Measurements from ENCODE around the gene ANO1. TPM values are rescaled to one million over a fixed set of nuclear protein-coding genes. Genes with fewer than 3 reads are reported as not detected.

The ANO1 gene
- polyA plus RNA-seq, 1 donor (not counting 4 experiments of a cell fraction or from before 2014, with no cell fraction given): 45.2 TPM

- H2AFZ ChIP-seq (ENCODE audit: control insufficient read depth, low read length): no peak overlapping the region
- H3K4me1 ChIP-seq (ENCODE audit: control insufficient read depth, extremely low read depth, insufficient read depth, low read length): peaks cover 39% of the 10 kb centered on the region
- no peaks in the 10 kb centered on the region for H3K9me1 ChIP-seq (ENCODE audit: control insufficient read depth, extremely low read depth, insufficient read depth, low read length)
- H4K20me1 ChIP-seq (ENCODE audit: control insufficient read depth, extremely low read depth, insufficient read depth, low read length): no peaks in the 10 kb centered on the region
- H3K9me3 ChIP-seq (ENCODE audit: control insufficient read depth, low read depth, low read length): no peaks in the 10 kb centered on the region
- peak overlapping the region; percentile 58 for H3K4me2 ChIP-seq (ENCODE audit: control insufficient read depth, extremely low read depth, insufficient read depth, low read depth, low read length)
- FAIRE-seq: peak; percentile 52
- TF ChIP-seq EZH2 (IDR thresholded peaks at IDR 0.05; ENCODE audit: low read length): no peak
- TF ChIP-seq, protein P1, sequence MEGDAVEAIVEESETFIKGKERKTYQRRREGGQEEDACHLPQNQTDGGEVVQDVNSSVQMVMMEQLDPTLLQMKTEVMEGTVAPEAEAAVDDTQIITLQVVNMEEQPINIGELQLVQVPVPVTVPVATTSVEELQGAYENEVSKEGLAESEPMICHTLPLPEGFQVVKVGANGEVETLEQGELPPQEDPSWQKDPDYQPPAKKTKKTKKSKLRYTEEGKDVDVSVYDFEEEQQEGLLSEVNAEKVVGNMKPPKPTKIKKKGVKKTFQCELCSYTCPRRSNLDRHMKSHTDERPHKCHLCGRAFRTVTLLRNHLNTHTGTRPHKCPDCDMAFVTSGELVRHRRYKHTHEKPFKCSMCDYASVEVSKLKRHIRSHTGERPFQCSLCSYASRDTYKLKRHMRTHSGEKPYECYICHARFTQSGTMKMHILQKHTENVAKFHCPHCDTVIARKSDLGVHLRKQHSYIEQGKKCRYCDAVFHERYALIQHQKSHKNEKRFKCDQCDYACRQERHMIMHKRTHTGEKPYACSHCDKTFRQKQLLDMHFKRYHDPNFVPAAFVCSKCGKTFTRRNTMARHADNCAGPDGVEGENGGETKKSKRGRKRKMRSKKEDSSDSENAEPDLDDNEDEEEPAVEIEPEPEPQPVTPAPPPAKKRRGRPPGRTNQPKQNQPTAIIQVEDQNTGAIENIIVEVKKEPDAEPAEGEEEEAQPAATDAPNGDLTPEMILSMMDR (optimal IDR thresholded peaks at IDR 0.05 in 1 of 3, IDR thresholded peaks at IDR 0.05 in 1 of 3, conservative IDR thresholded peaks at IDR 0.05 in 1 of 3; ENCODE audit: extremely low read depth in 1 of 3, insufficient read depth in 2 of 3, low read length in 3 of 3): no peak
- H3K9ac ChIP-seq (ENCODE audit: control insufficient read depth, extremely low read depth, insufficient read depth, low read length): peak overlapping the region; percentile 13
- peaks cover 3 to 6% of the 10 kb centered on the region in 2 experiments for H3K36me3 ChIP-seq (ENCODE audit: control insufficient read depth in 2 of 2, extremely low read depth in 1 of 2, insufficient read depth in 2 of 2, low read length in 2 of 2)
- dilution Hi-C loops (cut with MboI; ENCODE audit: extremely low pct_ligation_motif_present, low sequenced_read_pairs): no loop called here
- no peaks in the 10 kb centered on the region for H3K79me2 ChIP-seq (ENCODE audit: control insufficient read depth, insufficient read depth, low read length)
- no peaks in the 10 kb centered on the region for H3K27me3 ChIP-seq (ENCODE audit: control insufficient read depth, extremely low read depth, insufficient read depth, low read length)
- DNase-seq (ENCODE audit: low read depth, low spot score): no peak
- peak overlapping the region; percentile 27 for H3K27ac ChIP-seq (ENCODE audit: control insufficient read depth, insufficient read depth, low read length)
- H3K4me3 ChIP-seq (ENCODE audit: control insufficient read depth in 2 of 3, extremely low read depth in 1 of 3, insufficient read depth in 2 of 3, low read depth in 1 of 3, low read length in 3 of 3): no peak overlapping the region
These were observed 45.6 kb downstream of the ANO1 start for GRCh38 chr11:70123711-70124110.

- H3K27ac ChIP-seq (ENCODE audit: control insufficient read depth, insufficient read depth, low read length): peak overlapping the region; percentile 27
- FAIRE-seq: peak; percentile 74
These were observed 46.3 kb downstream of the ANO1 start for GRCh38 chr11:70124321-70125000.

More at GRCh38 chr11:70124321-70125000, 46.3 kb downstream of the ANO1 start:
- H3K9me3 ChIP-seq (ENCODE audit: control insufficient read depth, low read depth, low read length): no peaks in the 10 kb centered on the region
- peaks cover 3 to 6% of the 10 kb centered on the region in 2 experiments for H3K36me3 ChIP-seq (ENCODE audit: control insufficient read depth in 2 of 2, extremely low read depth in 1 of 2, insufficient read depth in 2 of 2, low read length in 2 of 2)
- no peak overlapping the region for H2AFZ ChIP-seq (ENCODE audit: control insufficient read depth, low read length)
- no peaks in the 10 kb centered on the region for H3K9me1 ChIP-seq (ENCODE audit: control insufficient read depth, extremely low read depth, insufficient read depth, low read length)
- no peaks in the 10 kb centered on the region for H3K27me3 ChIP-seq (ENCODE audit: control insufficient read depth, extremely low read depth, insufficient read depth, low read length)
- no peaks in the 10 kb centered on the region for H3K79me2 ChIP-seq (ENCODE audit: control insufficient read depth, insufficient read depth, low read length)
- peak overlapping the region; percentile 13 for H3K9ac ChIP-seq (ENCODE audit: control insufficient read depth, extremely low read depth, insufficient read depth, low read length)
- no peaks in the 10 kb centered on the region for H4K20me1 ChIP-seq (ENCODE audit: control insufficient read depth, extremely low read depth, insufficient read depth, low read length)
- TF ChIP-seq EZH2 (IDR thresholded peaks at IDR 0.05; ENCODE audit: low read length): no peak
- TF ChIP-seq, protein P1 (optimal IDR thresholded peaks at IDR 0.05 in 1 of 3, IDR thresholded peaks at IDR 0.05 in 1 of 3, conservative IDR thresholded peaks at IDR 0.05 in 1 of 3; ENCODE audit: extremely low read depth in 1 of 3, insufficient read depth in 2 of 3, low read length in 3 of 3): no peak
- H3K4me1 ChIP-seq (ENCODE audit: control insufficient read depth, extremely low read depth, insufficient read depth, low read length): peaks cover 39% of the 10 kb centered on the region
- peak overlapping the region in 1 of 3 experiments; percentile 8 for H3K4me3 ChIP-seq (ENCODE audit: control insufficient read depth in 2 of 3, extremely low read depth in 1 of 3, insufficient read depth in 2 of 3, low read depth in 1 of 3, low read length in 3 of 3)
- peak overlapping the region; percentile 58 for H3K4me2 ChIP-seq (ENCODE audit: control insufficient read depth, extremely low read depth, insufficient read depth, low read depth, low read length)
- no peak for DNase-seq (ENCODE audit: low read depth, low spot score)
- dilution Hi-C loops (cut with MboI; ENCODE audit: extremely low pct_ligation_motif_present, low sequenced_read_pairs): no loop called here

All from keratinocyte (primary cell).